HG03135 (cell line): ENCODE results near the gene NFYA.
"Not testable (repeated sequence)": the region's sequence is repeated elsewhere in the genome, so short reads cannot be mapped to it uniquely, and the experiment has no call there.

Source experiments
- ATAC-seq: cut with Tn5 transposase; IDR thresholded peaks from one replicate; pipeline ENCODE4 v1.9.1; 2021; ENCODE audit warnings: mild to moderate bottlenecking, moderate library complexity; ENCODE audit not compliant: unreplicated experiment

Gene NFYA

GRCh38 chr6:41100871-41101287, 28.1 kb downstream of the NFYA start:
- no peak for ATAC-seq

GRCh38 chr6:41103847-41104246, 31.1 kb downstream of the NFYA start:
- no peak for ATAC-seq

- ATAC-seq, result no peak
These were observed 38.2 kb downstream of the NFYA start for GRCh38 chr6:41111017-41111416.

DNA sequence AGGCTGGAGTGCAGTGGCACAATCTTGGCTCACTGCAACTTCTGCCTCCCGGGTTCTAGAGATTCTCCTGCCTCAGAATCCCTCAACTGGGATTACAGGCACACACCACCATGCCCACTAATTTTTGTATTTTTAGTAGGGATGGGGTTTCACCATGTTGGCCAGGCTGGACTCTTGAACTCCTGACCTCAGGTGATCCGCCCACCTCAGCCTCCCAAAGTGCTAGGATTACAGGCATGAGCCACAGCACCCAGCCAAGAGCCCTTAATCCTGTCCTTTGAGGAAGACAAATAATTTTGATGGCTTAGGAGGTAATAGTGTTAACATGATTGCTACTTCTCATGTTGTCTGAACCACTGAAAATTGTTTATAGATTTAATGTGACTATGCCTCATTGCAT, 42.3 kb downstream of the NFYA start:
- ATAC-seq, result not testable (repeated sequence)

- ATAC-seq, result no peak
These were observed 46.7 kb downstream of the NFYA start for GRCh38 chr6:41119508-41119907.

- no peak for ATAC-seq
These were observed 47.3 kb downstream of the NFYA start for GRCh38 chr6:41120058-41120457.

DNA sequence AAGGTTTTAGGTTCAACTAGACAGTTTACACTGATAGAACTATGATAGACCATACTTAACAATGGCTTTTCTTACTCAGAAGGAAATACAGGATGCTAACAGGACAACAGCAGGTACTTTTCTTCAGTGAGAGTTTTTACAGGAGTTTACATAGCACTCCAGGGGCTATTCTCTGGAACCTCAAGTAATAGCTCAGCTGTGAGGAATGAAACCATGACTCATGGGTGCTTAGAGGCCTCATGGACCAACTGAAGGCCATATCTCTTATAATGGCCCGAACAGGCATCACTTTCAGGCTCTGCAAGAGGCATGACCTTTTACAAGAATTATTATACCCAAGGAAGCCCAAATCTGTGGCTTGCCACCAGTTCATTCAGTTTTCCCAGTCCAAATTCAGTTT, 49.6 kb downstream of the NFYA start:
- no peak for ATAC-seq

DNA sequence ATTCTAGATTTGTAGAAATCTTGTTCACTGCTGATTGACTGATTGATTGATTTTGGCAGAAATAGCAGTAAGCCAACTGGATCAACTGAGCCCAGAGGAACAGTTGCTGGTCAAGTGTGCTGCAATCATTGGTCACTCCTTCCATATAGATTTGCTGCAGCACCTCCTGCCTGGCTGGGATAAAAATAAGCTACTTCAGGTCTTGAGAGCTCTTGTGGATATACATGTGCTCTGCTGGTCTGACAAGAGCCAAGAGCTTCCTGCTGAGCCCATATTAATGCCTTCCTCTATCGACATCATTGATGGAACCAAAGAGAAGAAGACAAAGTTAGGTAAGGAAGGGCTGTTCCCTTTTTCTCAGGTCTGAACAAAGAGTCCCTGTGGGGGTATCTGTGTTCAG, 50.1 kb downstream of the NFYA start:
- ATAC-seq, result no peak

DNA sequence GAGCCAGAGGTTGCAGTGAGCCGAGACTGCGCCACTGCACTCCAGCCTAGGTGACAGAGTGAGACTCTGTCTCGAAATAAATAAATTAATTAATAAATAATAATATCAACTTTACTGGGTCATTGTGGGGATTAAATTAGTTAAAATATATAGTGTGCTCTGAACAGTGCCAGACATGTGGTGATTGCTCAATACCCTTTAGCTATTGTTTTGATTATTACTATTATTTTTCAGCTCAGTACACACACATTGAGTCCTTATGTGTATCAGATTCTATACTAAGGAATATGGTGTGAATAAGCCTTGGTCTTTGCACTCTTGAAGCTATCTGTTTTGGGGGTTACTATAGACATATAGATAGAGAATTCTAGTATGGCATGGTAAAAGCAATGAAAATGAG, 52.5 kb downstream of the NFYA start:
- no peak for ATAC-seq

- ATAC-seq, result no peak
These were observed 59.5 kb downstream of the NFYA start for GRCh38 chr6:41132254-41132653.

GRCh38 chr6:41135062-41135832, 62.5 kb downstream of the NFYA start:
- ATAC-seq, result no peak

GRCh38 chr6:41136911-41137310, 64.1 kb downstream of the NFYA start:
- no peak for ATAC-seq

- no peak for ATAC-seq
These were observed 75.1 kb downstream of the NFYA start for GRCh38 chr6:41147917-41148316.
